Measurements from ENCODE around the gene NIBAN1.
A peak's percentile ranks its signal among the peaks of the same experiment; 100 is the strongest.

The NIBAN1 gene

DNA sequence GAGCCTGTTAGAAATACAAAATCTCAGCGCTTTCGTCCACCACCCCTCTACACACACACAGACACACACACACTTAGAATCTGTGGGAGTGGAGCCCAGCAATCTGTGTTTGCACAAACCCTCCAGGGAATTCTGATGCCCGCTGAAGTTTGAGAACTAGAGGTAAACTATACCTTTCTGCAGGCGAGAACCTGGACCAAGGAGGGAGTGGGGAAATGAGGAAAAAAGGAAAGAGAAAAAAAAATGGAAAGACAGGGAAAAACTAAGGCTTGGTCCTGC lies 468 bp upstream of the NIBAN1 start:
- H2AFZ ChIP-seq (ENCODE audit: low read depth, low read length, severe bottlenecking): no peak overlapping the region
- H3F3A ChIP-seq (ENCODE audit: insufficient read depth): no peaks in the 10 kb centered on the region
- H3K27me3 ChIP-seq (ENCODE audit: low read length): no peaks in the 10 kb centered on the region
- no peaks in the 10 kb centered on the region for H4K20me1 ChIP-seq (ENCODE audit: low read depth, low read length)
- H3K79me2 ChIP-seq (ENCODE audit: insufficient read depth, low read length): no peaks in the 10 kb centered on the region
- no peaks in the 10 kb centered on the region for H3K9me3 ChIP-seq (ENCODE audit: insufficient read depth, low read length)
- no peak overlapping the region for H3K4me3 ChIP-seq (ENCODE audit: insufficient read depth, low read length, poor library complexity, severe bottlenecking)
- H3K9ac ChIP-seq (ENCODE audit: low read length): no peak overlapping the region
- no peak overlapping the region for H3K4me2 ChIP-seq (ENCODE audit: low read depth, low read length, poor library complexity, severe bottlenecking)
- no peak overlapping the region for H3K27ac ChIP-seq (ENCODE audit: low read depth, low read length)
- TF ChIP-seq, protein P1, sequence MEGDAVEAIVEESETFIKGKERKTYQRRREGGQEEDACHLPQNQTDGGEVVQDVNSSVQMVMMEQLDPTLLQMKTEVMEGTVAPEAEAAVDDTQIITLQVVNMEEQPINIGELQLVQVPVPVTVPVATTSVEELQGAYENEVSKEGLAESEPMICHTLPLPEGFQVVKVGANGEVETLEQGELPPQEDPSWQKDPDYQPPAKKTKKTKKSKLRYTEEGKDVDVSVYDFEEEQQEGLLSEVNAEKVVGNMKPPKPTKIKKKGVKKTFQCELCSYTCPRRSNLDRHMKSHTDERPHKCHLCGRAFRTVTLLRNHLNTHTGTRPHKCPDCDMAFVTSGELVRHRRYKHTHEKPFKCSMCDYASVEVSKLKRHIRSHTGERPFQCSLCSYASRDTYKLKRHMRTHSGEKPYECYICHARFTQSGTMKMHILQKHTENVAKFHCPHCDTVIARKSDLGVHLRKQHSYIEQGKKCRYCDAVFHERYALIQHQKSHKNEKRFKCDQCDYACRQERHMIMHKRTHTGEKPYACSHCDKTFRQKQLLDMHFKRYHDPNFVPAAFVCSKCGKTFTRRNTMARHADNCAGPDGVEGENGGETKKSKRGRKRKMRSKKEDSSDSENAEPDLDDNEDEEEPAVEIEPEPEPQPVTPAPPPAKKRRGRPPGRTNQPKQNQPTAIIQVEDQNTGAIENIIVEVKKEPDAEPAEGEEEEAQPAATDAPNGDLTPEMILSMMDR (IDR thresholded peaks at IDR 0.05; ENCODE audit: insufficient read depth, low read length, poor library complexity, severe bottlenecking): no peak
- no peak for TF ChIP-seq EZH2phosphoT487 (conservative IDR thresholded peaks at IDR 0.05; ENCODE audit: low read length)
- H3K36me3 ChIP-seq (ENCODE audit: low read length): no peaks in the 10 kb centered on the region
- H3K9me2 ChIP-seq (replicated peaks; ENCODE audit: insufficient read depth, low read length): no peaks in the 10 kb centered on the region

DNA sequence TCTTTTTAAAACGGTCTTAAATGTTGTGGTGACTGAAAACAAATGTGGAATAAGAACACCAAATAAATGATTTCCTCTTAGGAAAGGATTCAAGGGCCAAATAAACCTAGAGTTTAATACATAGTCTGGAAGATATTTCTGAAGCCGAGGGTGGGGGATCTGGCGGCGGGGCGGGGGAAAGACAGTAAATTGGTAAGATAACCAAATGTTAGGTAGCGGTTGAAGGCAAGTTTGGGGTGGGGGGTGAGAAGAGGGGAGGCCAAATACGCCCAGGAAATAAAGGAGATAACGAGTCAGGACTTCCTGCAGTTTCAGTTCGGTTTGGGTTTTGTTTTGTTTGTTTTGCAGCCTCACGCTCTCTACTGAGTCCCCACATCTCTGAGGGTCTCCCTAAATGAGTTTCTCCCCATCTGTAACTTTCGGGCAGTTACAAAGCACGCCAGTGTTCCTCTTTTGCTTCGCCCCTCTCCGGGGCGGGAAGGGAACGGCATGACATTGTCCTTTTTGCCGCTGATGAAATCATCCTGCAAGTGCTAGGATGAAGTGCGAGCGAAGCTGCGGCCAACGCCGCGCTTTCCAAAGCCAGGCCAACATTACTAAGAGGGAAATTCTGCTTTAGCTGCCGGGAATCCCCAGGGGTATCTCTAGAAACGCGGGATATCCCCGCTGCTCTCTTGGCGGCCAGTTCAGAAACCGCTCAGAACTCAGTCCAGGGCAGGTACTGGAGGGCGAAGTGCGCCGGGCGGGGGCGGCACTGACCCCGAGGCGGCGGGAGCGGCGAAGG lies 844 bp downstream of the NIBAN1 start:
- H3K36me3 ChIP-seq (ENCODE audit: low read length): no peaks in the 10 kb centered on the region
- peak overlapping the region; percentile 44 for H3K9ac ChIP-seq (ENCODE audit: low read length)
- no peaks in the 10 kb centered on the region for H3K79me2 ChIP-seq (ENCODE audit: insufficient read depth, low read length)
- no peak overlapping the region for H3K27ac ChIP-seq (ENCODE audit: low read depth, low read length)
- H2AFZ ChIP-seq (ENCODE audit: low read depth, low read length, severe bottlenecking): peak overlapping the region; percentile 24
- H3K9me2 ChIP-seq (replicated peaks; ENCODE audit: insufficient read depth, low read length): no peaks in the 10 kb centered on the region
- peak overlapping the region; percentile 46 for H3K4me3 ChIP-seq (ENCODE audit: insufficient read depth, low read length, poor library complexity, severe bottlenecking)
- H3F3A ChIP-seq (ENCODE audit: insufficient read depth): no peaks in the 10 kb centered on the region
- no peak for TF ChIP-seq EZH2phosphoT487 (conservative IDR thresholded peaks at IDR 0.05; ENCODE audit: low read length)
- TF ChIP-seq, protein P1 (IDR thresholded peaks at IDR 0.05; ENCODE audit: insufficient read depth, low read length, poor library complexity, severe bottlenecking): no peak
- H3K9me3 ChIP-seq (ENCODE audit: insufficient read depth, low read length): no peaks in the 10 kb centered on the region
- peak overlapping the region; percentile 67 for H3K4me2 ChIP-seq (ENCODE audit: low read depth, low read length, poor library complexity, severe bottlenecking)
- H3K27me3 ChIP-seq (ENCODE audit: low read length): no peaks in the 10 kb centered on the region
- no peaks in the 10 kb centered on the region for H4K20me1 ChIP-seq (ENCODE audit: low read depth, low read length)

DNA sequence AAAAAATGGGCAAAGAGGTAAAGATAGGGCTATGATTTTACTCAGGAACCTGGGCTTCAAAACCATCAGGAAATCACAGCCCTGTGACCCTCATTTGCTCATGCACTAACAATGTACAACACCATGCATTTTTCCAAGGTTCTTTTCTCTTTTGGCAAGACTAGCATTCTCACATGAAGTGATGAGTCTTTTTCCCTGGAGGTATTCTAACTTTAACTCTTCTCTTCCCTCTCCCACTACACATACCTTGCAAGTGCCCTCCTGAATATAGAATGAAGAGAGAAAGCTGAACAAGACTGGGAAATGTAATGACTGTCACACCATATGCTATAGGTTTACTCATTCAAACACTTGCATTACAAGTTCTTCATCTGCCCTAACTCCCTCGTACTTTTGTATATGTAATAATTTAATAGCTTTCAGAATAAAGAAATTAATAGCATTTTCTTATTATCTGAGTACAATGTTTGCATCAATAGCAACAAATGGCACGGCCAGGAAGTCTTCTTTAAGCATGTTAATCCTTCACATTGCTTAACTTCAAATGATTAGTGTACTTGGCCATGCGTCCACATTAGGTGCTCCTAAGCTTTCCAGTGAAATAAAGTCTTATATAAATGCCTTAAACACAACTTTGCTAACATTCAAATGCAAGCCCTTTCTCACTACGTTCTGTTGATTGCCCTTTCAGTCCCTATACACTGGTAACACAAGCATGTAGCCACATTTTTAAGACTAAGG lies 1.8 kb downstream of the NIBAN1 start:
- H3K9ac ChIP-seq (ENCODE audit: low read length): no peak overlapping the region
- H4K20me1 ChIP-seq (ENCODE audit: low read depth, low read length): no peaks in the 10 kb centered on the region
- TF ChIP-seq EZH2phosphoT487 (conservative IDR thresholded peaks at IDR 0.05; ENCODE audit: low read length): no peak
- TF ChIP-seq, protein P1 (IDR thresholded peaks at IDR 0.05; ENCODE audit: insufficient read depth, low read length, poor library complexity, severe bottlenecking): no peak
- no peaks in the 10 kb centered on the region for H3K9me2 ChIP-seq (replicated peaks; ENCODE audit: insufficient read depth, low read length)
- H3K79me2 ChIP-seq (ENCODE audit: insufficient read depth, low read length): no peaks in the 10 kb centered on the region
- no peaks in the 10 kb centered on the region for H3F3A ChIP-seq (ENCODE audit: insufficient read depth)
- no peaks in the 10 kb centered on the region for H3K36me3 ChIP-seq (ENCODE audit: low read length)
- no peak overlapping the region for H3K27ac ChIP-seq (ENCODE audit: low read depth, low read length)
- H3K27me3 ChIP-seq (ENCODE audit: low read length): no peaks in the 10 kb centered on the region
- no peak overlapping the region for H3K4me3 ChIP-seq (ENCODE audit: insufficient read depth, low read length, poor library complexity, severe bottlenecking)
- H3K9me3 ChIP-seq (ENCODE audit: insufficient read depth, low read length): no peaks in the 10 kb centered on the region
- no peak overlapping the region for H3K4me2 ChIP-seq (ENCODE audit: low read depth, low read length, poor library complexity, severe bottlenecking)
- H2AFZ ChIP-seq (ENCODE audit: low read depth, low read length, severe bottlenecking): no peak overlapping the region

Measured in SU-DHL-6 (cell line).